ENCODE data around the gene CSTPP1.

Gene CSTPP1

GRCh38 chr11:47044119-47044518, 107.6 kb downstream of the CSTPP1 start:
- no peak for TF ChIP-seq CTCF (IDR thresholded peaks at IDR 0.05; ENCODE audit: extremely low read depth, insufficient read depth, missing control alignments)
- no peak for DNase-seq (ENCODE audit: low spot score)
- in situ Hi-C loops (cut with MboI; ENCODE audit: low pct_unique_long_range_greater_than_20kb, low sequenced_read_pairs, unreplicated experiment) = no loop called here

DNA sequence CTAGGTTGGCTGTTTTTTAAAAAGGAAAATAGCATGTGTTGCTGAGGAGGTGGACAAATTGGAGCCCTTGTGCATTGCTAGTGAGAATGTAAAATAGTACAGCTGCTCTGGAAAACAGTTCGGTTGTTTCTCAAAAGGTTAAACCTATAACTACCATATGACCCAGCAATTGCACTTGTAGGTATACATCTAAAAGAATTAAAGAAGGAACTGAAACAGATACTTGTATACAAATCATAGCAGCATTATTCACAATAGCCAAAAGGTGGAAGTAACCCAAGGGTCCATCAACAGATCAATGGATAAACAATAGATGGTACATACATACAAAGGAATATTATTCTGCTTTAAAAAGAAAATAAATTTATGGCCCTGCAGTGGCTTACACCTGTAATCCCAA, 111.4 kb downstream of the CSTPP1 start:
- no peak for DNase-seq (ENCODE audit: low spot score)
- no peak for TF ChIP-seq CTCF (IDR thresholded peaks at IDR 0.05; ENCODE audit: extremely low read depth, insufficient read depth, missing control alignments)

GRCh38 chr11:47050284-47050683, 113.7 kb downstream of the CSTPP1 start:
- in situ Hi-C loops (cut with MboI; ENCODE audit: low pct_unique_long_range_greater_than_20kb, low sequenced_read_pairs, unreplicated experiment) = no loop called here
- TF ChIP-seq CTCF (IDR thresholded peaks at IDR 0.05; ENCODE audit: extremely low read depth, insufficient read depth, missing control alignments) = no peak
- no peak for DNase-seq (ENCODE audit: low spot score)

More for the DNA sequence above, 111.4 kb downstream of the CSTPP1 start:
- in situ Hi-C loops (cut with MboI; ENCODE audit: low pct_unique_long_range_greater_than_20kb, low sequenced_read_pairs, unreplicated experiment) = no loop called here

DNA sequence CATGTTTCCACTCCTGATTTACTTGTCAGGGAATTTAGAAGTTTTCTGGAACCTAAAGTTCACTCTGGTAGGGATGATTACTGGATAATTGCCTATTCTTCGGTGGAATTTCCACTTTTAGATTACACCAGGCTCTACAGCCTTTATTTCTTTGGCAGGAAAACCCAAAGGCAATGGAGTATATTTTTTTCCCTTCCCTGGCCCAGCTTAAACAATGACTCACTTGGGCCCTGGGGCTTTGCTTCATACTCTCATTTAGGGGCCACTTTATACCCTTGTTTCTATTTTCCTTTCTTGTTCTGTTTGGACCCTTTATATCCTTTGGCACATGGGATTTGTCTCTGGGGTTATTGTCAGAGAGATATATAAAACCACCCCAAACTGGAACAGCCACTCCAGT, 114.7 kb downstream of the CSTPP1 start:
- DNase-seq (ENCODE audit: low spot score) = no peak

GRCh38 chr11:47052165-47052564, 115.6 kb downstream of the CSTPP1 start:
- in situ Hi-C loops (cut with MboI; ENCODE audit: low pct_unique_long_range_greater_than_20kb, low sequenced_read_pairs, unreplicated experiment) = no loop called here
- no peak for DNase-seq (ENCODE audit: low spot score)
- TF ChIP-seq CTCF (IDR thresholded peaks at IDR 0.05; ENCODE audit: extremely low read depth, insufficient read depth, missing control alignments) = no peak

More for the DNA sequence above, 114.7 kb downstream of the CSTPP1 start:
- TF ChIP-seq CTCF (IDR thresholded peaks at IDR 0.05; ENCODE audit: extremely low read depth, insufficient read depth, missing control alignments) = no peak
- in situ Hi-C loops (cut with MboI; ENCODE audit: low pct_unique_long_range_greater_than_20kb, low sequenced_read_pairs, unreplicated experiment) = no loop called here

GRCh38 chr11:47052576-47052975, 116.0 kb downstream of the CSTPP1 start:
- in situ Hi-C loops (cut with MboI; ENCODE audit: low pct_unique_long_range_greater_than_20kb, low sequenced_read_pairs, unreplicated experiment) = no loop called here
- no peak for DNase-seq (ENCODE audit: low spot score)
- no peak for TF ChIP-seq CTCF (IDR thresholded peaks at IDR 0.05; ENCODE audit: extremely low read depth, insufficient read depth, missing control alignments)

DNA sequence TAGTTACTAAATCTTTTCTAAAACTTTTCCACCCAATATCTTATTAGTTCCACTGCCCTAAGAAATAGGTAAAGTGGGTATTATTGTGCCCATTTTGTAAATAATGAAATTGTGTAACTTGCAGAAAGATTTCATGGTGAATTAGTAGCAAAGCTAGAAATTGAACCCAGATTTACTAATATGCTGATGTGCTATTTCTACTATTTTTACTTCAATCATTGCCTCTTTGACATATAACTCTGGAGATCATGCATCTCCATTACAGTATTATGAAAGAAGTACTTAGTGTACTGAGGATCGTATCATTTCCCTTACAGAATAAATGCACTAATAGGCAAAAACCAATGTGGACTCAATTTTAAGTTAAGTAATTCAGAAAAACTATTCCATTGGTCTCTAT, 119.0 kb downstream of the CSTPP1 start:
- in situ Hi-C loops (cut with MboI; ENCODE audit: low pct_unique_long_range_greater_than_20kb, low sequenced_read_pairs, unreplicated experiment) = no loop called here
- DNase-seq (ENCODE audit: low spot score) = no peak
- no peak for TF ChIP-seq CTCF (IDR thresholded peaks at IDR 0.05; ENCODE audit: extremely low read depth, insufficient read depth, missing control alignments)

Measured in GM13977 (cell line).